Head of caudate nucleus (tissue), 42 donors: ENCODE data around the gene COX10.
"Not testable (repeated sequence)": the region's sequence is repeated elsewhere in the genome, so short reads cannot be mapped to it uniquely, and the experiment has no call there.

Experiments used
- DNase-seq, 42 donors: peaks; one replicate each; pipeline versions ENCODE4 v3.0.0 to v3.0.0-alpha.2; 2020 to 2021; ENCODE audit warnings: mixed read lengths in 7 of 42
- intact Hi-C: fragments of 100-400 bp; cut with DNase I; formaldehyde crosslinking; loops from one replicate; pipeline ENCODE4 v1.15.0; 2022

The COX10 gene

DNA sequence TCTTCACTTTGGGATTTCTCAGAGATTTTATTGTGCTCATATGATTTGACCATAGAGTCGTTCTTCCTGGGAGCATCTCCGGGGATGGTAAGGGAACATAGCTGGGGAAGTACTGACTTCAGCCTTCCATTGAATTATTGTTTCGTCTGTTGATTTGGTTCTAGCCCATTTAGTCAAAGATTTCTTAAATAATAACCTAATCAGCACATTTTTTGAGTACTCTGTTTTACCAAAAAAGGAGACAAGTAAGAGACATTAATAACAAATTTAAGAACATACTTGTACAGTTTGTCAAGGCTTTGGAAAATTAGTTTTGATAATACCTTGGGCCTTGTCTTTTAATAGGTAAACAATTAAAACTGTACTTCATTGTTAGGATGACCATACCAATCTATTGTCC is 89.4 kb downstream of the COX10 start:
- intact Hi-C loops, result no loop called here
- no peak for DNase-seq

DNA sequence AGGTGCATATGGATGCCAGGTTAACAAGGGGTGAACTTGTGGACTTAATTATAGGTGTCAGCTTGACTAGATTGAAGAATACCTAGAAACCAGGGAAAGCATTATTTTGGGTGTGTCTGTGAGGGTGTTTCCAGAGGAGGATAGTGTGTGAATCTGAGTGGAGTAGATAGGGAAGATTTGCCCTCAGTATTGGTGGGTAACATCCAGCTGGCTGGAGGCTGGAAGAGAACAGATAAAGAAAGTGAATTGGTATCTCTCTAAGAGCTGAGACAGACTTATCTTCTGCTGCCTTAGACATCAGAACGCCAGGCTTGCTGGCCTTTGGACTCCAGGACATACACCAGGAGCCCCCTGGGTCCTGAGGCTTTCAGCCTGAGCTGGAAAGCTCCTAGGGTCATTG is 92.1 kb downstream of the COX10 start:
- no peak for DNase-seq
- intact Hi-C loops, result no loop called here

DNA sequence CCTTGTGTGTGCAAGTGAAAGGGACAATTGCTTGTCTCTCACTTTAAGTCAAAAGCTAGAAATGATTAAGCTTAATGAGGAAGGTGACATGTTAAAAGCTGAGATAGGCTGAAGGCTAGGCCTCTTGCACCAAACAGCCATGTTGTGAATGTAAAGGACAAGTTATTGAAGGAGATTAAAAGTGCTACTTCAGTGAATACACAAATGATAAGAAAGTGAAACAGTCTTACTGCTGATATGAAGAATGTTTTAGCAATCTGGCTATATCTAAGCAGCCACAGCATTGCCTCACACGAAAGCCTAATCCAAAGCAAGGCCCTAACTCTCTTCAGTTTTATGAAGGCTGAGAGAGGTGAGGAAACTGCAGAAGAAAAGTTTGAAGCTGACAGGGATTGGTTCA is 96.3 kb downstream of the COX10 start:
- DNase-seq, result no peak
- intact Hi-C loops, result no loop called here

DNA sequence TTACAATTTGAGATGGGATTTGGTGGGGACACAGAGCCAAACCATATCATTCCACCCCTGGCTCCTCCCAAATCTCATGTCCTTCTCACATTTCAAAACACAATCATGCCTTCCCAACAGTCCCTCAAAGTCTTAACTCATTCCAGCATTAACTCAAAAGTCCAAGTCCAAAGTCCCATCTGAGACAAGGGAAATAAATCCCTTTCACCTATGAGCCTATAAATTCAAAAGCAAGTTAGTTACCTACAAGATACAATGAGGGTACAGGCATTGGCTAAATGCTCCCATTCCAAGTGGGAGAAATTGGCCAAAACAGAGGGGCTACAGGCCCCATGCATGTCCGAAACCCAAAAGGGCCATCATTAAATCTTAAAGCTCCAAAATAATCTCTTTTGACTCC is 98.5 kb downstream of the COX10 start:
- DNase-seq, intact Hi-C loops: not testable (repeated sequence)

DNA sequence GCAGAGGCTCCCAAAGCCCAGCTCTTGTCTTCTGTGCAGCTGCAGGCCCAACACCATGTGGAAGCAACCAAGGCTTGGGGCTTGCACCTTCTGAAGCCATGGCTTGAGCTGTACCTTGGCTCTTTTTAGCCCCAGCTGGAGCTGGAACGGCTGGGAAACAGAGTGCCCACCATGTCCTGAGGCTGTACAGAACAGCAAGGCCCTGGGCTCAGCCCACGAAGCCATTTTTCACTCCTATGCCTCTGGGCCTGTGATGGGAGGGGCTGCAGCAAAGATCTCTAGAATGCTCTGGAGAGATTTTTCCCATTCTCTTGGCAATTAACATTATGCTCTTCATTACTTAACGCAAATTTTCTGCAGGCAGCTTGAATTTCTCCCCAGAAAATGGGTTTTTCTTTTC is 99.3 kb downstream of the COX10 start:
- intact Hi-C loops, result no loop called here

DNA sequence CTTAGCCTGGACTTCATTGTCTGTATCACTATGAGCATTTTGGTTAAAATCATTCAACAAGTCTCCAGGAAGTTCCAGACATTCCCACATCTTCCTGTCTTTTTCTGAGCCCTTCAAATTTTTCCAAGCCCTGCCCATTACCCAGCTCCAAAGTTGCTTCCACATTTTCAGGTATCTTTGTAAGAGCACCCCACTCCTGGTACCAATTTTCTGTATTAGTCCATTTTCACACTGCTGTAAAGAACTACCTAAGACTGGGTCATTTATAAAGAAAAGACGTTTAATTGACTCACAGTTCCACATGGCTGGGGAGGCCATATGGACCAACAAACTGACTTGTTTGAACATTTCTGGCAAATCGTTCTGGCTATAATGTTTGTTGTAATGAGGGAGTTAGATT is 100.0 kb downstream of the COX10 start:
- DNase-seq, result no peak
- intact Hi-C loops, result no loop called here

More for the DNA sequence above, 99.3 kb downstream of the COX10 start:
- DNase-seq, result no peak

DNA sequence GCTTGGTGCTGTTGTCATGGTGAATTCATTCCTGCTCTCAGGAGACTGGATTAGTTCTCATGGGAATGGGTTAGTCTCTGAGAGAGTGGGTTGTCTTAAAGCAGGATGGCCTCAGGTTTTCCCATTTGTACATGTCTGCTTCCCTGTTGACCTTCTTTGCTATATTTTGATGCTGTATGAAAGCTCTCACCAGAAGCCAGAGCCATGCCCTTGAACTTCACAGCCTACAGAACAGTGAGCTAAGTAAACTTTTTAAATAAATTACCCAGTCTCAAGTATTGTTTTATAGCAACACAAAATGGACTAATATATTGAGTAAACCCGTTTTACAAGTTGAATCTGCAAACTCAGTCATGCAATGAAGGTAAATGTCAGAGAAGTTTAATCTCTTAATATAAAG is 100.6 kb downstream of the COX10 start:
- no peak for DNase-seq
- intact Hi-C loops, result no loop called here

DNA sequence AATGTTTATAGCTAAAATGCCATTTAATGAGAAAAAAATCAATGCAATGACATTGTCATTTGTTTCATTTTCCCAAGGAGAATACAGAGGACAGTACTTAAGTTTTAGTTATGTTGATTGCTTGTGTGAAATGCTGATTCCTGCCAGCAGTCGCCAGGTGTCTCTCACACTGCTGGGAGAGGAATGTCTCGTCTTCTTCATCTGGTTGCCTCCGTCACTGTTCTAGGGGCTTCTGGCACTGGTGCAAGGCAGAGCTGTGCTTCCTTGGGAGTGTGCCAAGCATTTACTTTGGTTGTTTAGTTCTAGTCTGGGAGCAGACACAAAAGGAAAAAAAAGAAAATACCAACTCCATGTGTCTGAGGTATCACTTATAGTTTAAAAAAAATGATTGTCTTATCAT is 107.7 kb downstream of the COX10 start:
- DNase-seq, intact Hi-C loops: not testable (repeated sequence)

DNA sequence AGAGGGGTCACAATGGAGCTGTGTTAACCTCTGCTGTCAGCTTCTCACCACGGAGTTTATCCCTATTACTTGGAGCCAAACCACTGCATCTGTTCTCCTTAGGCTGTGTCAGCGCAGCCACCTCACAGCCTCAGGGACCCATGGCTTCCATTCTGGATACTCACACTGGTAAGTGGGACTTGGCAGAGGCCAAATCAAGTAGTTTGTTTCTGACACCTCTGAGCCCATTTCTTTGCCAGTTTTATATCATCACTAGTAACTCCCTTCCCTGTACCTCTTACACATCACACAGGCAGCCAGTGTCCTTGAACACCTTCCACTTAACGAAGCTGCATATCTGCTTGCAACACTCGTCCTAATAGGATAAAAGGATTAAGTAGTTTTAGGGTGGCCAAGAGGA is 108.5 kb downstream of the COX10 start:
- intact Hi-C loops, DNase-seq: not testable (repeated sequence)

DNA sequence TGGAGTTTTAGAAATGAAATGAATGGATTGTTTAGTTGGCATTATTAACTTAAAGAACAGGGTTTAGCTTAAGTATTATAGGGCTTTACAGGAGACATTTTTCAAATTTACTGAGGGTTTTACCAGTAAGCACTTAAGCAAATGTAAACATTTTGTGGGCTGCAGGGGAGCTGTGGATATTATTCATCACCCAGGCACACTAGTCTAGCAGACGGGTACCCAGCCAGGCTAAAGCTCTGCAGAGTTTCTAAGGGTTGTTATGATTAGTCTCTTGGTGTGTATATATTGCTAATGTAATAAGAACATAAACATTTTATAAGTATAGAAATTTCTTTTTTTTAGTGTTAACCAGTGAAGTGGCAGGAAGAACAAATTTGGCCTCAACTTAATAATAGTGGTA is 110.6 kb downstream of the COX10 start:
- DNase-seq, intact Hi-C loops: not testable (repeated sequence)

DNA sequence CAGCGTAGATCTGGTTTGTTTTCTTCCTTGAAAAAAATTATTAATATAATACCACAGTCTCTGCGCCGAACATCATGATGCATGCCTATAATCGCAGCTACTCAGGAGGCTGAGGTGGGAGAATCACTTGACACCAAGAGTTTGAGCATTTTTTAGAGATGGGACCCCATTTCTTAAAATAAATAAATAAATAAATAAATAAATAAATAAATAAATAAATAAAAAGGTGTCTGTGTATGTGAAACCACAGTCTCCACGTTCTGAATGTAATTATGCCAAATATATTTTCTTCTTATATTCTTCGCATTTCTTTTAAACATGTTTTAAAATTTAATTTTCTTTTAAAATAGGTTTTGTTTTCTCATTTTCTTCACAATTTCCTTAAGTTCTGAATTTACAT is 112.8 kb downstream of the COX10 start:
- DNase-seq, intact Hi-C loops: not testable (repeated sequence)

DNA sequence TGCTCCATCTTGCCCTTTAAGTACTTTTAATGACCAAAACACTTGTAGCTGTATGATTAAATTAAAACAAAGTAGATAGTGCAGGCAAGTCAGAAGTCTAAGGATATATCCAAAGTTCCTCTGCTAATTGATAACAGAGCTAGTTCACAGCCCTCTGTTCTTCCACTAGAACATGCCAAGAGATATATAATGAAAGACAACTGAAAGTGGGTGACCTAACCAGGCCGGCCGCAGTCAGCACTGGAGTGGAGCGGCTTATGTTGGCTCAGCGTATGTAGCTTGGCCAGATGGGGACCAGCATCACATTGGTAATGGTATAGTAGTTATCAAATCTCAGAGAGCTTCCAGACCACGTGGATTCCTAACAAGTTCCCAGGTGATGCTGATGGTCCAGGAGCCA is 115.2 kb downstream of the COX10 start:
- intact Hi-C loops, DNase-seq: not testable (repeated sequence)

DNA sequence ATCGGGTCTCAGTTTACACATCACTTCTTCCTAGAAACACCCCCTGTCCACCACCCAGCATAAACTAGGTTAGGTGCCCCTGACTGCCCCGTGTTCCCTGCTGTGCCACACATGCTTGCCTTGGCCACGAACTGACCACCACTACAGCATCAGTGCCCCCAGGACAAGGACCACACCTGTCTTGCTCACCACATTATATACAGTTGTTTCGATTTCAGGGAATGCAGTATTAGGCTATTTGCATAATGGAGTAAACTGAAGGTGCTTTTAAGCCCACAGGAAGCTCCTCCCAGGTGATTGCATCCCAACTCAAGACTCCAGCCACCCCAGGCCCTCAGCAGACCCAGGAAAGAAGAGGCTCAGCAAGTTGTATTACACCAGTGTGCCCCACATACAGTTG is 117.1 kb downstream of the COX10 start:
- DNase-seq, intact Hi-C loops: not testable (repeated sequence)

DNA sequence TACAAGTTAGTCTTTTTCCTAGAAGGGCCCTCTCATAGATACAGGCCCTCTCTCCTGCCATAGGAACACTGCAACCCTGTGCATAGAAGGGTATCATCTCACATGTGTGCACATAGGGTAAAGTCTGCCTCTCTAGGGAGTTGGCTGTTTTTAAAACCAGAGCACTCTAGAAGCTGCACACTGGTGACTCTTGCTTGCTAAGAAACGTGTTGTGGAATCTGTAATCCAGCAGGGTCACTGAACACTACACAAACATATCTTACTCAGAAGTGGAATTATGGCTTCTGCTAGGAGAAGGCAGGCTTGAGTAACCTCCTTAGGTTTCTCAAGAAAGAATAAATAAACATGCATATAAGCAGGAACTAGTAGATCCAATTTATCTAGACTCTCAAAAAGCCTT is 121.5 kb downstream of the COX10 start:
- intact Hi-C loops, DNase-seq: not testable (repeated sequence)

DNA sequence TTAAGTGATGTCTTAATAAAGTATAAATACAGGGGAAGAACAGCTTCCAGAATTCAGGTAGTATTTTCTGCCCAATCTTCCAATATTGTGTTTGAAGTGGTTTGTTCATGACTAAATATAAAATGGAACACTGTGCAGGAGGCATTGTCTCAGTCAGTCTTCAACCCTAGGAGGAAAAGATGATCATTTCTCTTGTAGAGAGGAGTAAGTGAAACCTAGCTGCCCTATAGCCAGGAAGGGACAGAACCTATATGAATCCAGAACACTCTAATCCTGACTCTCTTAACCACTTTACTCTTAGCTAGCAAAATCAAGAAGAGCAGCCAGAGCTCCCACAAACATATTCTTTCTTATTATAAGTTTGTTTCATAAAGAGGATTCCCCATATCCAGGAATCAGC is 122.2 kb downstream of the COX10 start:
- DNase-seq, intact Hi-C loops: not testable (repeated sequence)

DNA sequence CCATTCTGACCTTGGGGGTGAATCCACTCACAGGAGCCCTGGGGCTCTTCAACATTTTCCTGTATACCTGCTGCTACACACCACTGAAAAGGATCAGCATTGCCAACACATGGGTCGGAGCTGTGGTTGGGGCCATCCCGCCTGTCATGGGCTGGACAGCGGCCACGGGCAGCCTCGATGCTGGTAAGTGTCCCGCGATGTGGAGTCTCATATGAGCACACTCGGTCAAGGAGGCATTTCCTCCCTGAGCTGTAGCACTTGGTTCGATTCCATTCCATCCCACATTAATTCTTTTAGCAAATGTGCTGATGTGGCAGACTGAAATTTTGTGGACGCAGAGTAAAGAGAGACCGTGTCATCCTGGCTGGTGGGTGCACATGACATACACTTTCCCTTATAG is 122.7 kb downstream of the COX10 start:
- intact Hi-C loops, DNase-seq: not testable (repeated sequence)

DNA sequence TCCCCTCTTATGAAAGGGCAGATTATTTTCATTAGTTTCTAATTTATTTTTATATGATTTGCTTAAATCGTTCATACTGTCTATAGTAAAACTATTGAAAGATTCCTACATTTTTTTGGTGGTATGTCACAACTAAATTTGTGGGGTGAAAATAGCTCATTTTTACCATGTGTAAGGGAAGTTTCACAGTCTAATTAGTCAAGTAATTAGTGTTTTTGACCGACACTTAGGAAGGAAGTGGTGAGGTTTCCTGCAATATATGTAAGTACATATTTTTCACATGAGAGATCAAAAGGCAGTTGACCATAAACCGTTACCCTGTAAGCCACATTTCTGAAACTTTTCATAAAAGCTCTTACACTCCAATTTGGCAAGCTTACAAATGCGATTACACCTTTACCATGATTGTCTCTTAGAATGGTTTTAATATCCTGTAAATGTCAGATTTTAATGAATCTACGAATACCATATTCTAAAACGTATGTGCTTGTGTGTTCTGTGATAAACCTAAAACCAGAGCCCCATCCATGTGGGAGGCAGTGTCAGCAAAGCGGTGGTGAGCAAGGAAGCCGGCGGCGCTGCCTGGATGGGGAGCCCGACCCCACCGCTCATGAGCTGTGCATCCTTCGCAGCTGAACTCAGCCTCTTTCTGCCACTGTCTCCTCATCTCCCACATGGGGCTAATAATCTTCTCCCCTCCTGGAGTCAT is 123.5 kb downstream of the COX10 start:
- intact Hi-C loops, DNase-seq: not testable (repeated sequence)

DNA sequence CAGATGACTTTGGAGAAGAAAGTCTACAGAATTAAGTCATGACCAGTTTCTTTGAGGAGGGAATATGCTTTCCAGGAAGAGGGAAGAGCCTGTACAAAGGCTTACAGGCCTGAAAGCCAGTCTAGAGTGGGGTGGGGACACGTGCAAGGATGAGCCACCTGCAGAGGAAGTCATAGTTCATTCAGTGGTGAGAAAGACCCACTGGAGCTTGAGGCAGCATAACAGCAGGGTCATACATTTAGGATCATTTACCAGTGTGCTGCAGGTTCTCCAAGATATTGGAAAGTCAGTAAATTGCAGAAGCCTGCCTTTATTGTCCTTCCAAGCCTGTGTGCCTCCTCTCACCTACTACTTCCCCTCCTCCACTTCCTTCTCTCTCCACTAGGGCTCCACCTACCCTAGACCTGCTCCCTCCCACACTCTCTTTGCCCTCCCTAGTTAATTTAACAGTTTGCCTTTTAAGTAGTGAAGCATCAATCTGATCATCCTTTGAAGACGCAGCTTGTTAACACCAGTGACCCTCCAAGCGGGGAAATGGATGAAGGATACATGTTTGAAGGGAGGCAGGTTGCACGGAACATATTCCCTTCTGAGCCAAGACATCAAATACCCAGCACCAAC is 127.2 kb downstream of the COX10 start:
- DNase-seq, result no peak
- intact Hi-C loops, result no loop called here

DNA sequence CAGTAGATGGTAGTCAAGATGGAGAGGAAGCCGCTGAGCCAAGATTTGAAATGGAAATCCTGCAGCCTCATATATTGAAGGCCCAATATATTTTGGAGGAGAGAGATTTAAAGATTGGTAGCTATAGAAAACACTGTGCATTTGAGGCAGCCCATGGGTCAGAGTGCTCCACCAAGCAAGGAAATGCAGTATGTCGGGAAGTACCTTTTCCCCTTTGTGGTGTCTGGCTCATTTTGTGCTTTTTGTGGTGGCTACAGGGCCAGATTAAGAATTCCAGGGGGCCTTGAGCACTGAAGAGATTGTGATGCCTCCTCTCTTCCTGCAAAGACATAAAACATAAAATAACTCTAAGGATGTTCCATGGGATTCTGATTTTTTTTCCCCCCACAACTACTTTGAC is 127.8 kb downstream of the COX10 start:
- intact Hi-C loops, result no loop called here
- DNase-seq, result no peak

DNA sequence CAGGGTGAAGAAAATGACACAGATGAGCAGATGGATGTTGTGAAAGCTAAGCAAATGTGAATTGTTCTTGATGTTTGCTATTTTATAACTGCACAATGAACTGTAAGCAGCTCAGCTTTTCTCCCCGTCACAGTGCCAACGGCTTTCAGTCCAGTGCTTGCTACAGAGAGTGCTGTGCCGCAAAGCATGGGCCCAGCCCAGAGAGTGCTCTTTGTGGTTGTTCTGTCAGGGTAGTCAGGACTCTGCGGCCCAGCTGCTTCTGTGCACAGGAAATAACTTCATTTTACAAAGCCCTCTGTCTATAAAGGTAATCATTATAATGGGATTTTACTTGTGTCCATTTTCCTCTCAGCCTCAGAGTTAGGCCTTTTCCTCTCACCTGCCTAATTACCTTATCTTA is 128.3 kb downstream of the COX10 start:
- DNase-seq, result no peak
- intact Hi-C loops, result no loop called here

DNA sequence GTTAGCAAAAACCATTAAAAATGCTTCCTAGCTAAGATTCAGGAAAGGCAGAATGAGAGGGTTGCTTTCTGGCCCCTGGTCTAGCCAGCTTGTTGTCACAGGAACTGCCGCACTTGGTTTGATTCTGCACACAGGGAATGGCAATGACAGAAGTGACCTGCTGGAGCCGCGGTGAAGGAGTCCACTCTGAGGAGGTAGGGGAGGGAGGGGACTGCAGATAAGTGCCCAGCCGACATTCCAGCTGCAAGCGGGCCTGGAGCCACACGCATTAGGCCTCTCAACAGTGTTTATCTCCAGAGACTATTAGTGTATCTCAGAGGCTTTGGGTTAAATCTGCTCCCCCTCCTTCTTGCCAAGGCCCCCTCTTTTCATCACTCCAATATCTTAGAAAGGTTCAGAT is 128.7 kb downstream of the COX10 start:
- no peak for DNase-seq
- intact Hi-C loops, result no loop called here
